HCT116 (cell line): Measurements from ENCODE around the gene PEAK1.

Source experiments
- CEBPB ChIP-seq: IDR thresholded peaks from 2 replicates; pipeline ENCODE4 v1.6.1; 2012; ENCODE audit warnings: low read depth
- CTCF ChIP-seq, 3 experiments: fragments of 200-600 bp in 1 of 3; sonication (generic) in 1 of 3; IDR thresholded peaks in 2 of 3; conservative IDR thresholded peaks in 1 of 3; 2 replicates each; pipeline ENCODE4 v1.5.1; 2012 to 2017; ENCODE audit warnings: low read depth in 2 of 3, low read length in 2 of 3, antibody characterized with exemption in 1 of 3, borderline replicate concordance in 1 of 3, control low read depth in 1 of 3, mild to moderate bottlenecking in 1 of 3, mixed read lengths in 1 of 3, mixed run types in 1 of 3, moderate library complexity in 1 of 3; ENCODE audit not compliant: insufficient read depth in 1 of 3
- ELF1 ChIP-seq: IDR thresholded peaks from 2 replicates; pipeline ENCODE4 v1.6.1; 2012; ENCODE audit warnings: low read depth, borderline replicate concordance
- EZH2 ChIP-seq: fragments of 200-600 bp; sonication (generic); IDR thresholded peaks from 2 replicates; pipeline ENCODE4 v1.6.1; 2017; ENCODE audit warnings: antibody characterized with exemption, mixed run types
- EZH2phosphoT487 ChIP-seq: fragments of 200-600 bp; IDR thresholded peaks from 2 replicates; pipeline ENCODE4 v1.6.1; 2018; ENCODE audit warnings: antibody characterized with exemption, borderline replicate concordance
- FOSL1 ChIP-seq: IDR thresholded peaks from 2 replicates; pipeline ENCODE4 v1.6.1; 2012; ENCODE audit warnings: low read depth
- JUND ChIP-seq: IDR thresholded peaks from 2 replicates; pipeline ENCODE4 v1.6.1; 2012
- POLR2A ChIP-seq: IDR thresholded peaks from 2 replicates; pipeline ENCODE4 v1.7.0; 2011; ENCODE audit warnings: borderline replicate concordance; ENCODE audit not compliant: insufficient read depth, insufficient read length; ENCODE audit errors: extremely low read depth
- POLR2AphosphoS5 ChIP-seq: IDR thresholded peaks from 2 replicates; pipeline ENCODE4 v1.6.1; 2011; ENCODE audit warnings: mild to moderate bottlenecking, low read depth, low read length, moderate library complexity
- REST ChIP-seq: IDR thresholded peaks from 2 replicates; pipeline ENCODE4 v1.6.1; 2012; ENCODE audit warnings: low read depth
- SP1 ChIP-seq: IDR thresholded peaks from 2 replicates; pipeline ENCODE4 v1.6.1; 2012; ENCODE audit warnings: low read depth
- YY1 ChIP-seq: IDR thresholded peaks from 2 replicates; pipeline ENCODE4 v1.6.1; 2011; ENCODE audit warnings: low read length, low read depth, moderate library complexity, mild to moderate bottlenecking; ENCODE audit not compliant: insufficient replicate concordance; ENCODE audit errors: extremely low read depth
- ZNF274 ChIP-seq: fragments of 200-500 bp; sonication (Bioruptor generic); IDR thresholded peaks from 2 replicates; pipeline ENCODE4 v1.6.1; 2014; ENCODE audit warnings: mild to moderate bottlenecking, low read depth, low read length, inconsistent platforms
- TF ChIP-seq, protein P1 (sequence below): IDR thresholded peaks from 2 replicates; pipeline ENCODE4 v1.6.1; 2012

DNA sequence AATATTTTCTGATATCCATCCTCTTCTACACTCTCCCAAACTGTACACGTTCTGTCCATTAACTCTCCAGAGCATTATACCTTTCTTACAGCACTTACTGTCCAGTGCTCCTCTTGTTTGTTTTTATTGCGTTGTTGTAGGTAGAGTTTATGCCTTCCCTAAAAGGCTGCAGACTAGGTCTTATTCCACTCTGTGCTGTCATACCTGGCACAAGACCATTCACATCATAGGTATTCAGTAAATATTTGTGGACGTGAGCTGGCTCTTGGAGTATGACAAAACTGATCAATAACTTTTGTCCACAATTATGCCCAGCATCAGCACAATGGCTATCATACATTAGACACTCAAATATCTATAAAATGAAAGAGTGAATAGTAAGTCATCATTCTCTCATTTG lies 5.2 kb upstream of the PEAK1 start:
- TF ChIP-seq CTCF (IDR thresholded peaks at IDR 0.05 in 2 of 3, conservative IDR thresholded peaks at IDR 0.05 in 1 of 3; ENCODE audit: borderline replicate concordance in 1 of 3, insufficient read depth in 1 of 3, low read depth in 2 of 3, low read length in 2 of 3) (no peak), ZNF274 (no peak), POLR2A (no peak), POLR2AphosphoS5 (no peak), REST (no peak), SP1 (no peak), YY1 (no peak), FOSL1 (no peak), EZH2phosphoT487 (no peak), EZH2 (no peak), ELF1 (no peak), CEBPB (no peak), JUND (no peak)
- TF ChIP-seq, protein P1, sequence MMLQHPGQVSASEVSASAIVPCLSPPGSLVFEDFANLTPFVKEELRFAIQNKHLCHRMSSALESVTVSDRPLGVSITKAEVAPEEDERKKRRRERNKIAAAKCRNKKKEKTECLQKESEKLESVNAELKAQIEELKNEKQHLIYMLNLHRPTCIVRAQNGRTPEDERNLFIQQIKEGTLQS = no peak
